PC-3 (cell line): ENCODE data around the gene MAGIX. TPM values are rescaled to one million over a fixed set of nuclear protein-coding genes. Genes with fewer than 3 reads are reported as not detected.

Source experiments
- ATAC-seq: fragments of 200-7000 bp; cut with Tn5 transposase; 2 replicates; pipeline ENCODE4 v1.9.1; 2020; ENCODE audit warnings: mild to moderate bottlenecking, moderate library complexity
- BruUV-seq: library from RNA; stranded (reverse); fragments of 400-500 nt; replicated peaks from 2 replicates; lab custom pipeline; 2021; lab: Mats Ljungman, UMichigan
- CTCF ChIA-PET: fragments of 300-600 bp; sonication (Branson Sonifier 250); formaldehyde crosslinking; loops from one replicate; lab custom pipeline; 2022; ENCODE audit warnings: antibody characterized with exemption; lab: Charles Lee
- POLR2A ChIA-PET: fragments of 300-600 bp; sonication (Branson Sonifier 250); formaldehyde crosslinking; loops from one replicate; lab custom pipeline; 2022; ENCODE audit warnings: antibody characterized with exemption; ENCODE audit not compliant: unreplicated experiment; lab: Charles Lee
- DNase-seq: peaks from one replicate; pipeline ENCODE4 v3.0.0-alpha.2; 2015
- H2AFZ ChIP-seq: fragments of 300-600 bp; sonication (generic); 2 replicates; pipeline ENCODE4 v1.6.0; 2016; ENCODE audit warnings: antibody characterized with exemption, low read length
- H3F3A ChIP-seq: fragments of 300-600 bp; sonication (generic); one replicate; pipeline ENCODE4 v1.6.0; 2017; ENCODE audit warnings: antibody characterized with exemption, low read length, control low read depth, mild to moderate bottlenecking; ENCODE audit not compliant: unreplicated experiment
- H3K27ac ChIP-seq: fragments of 300-600 bp; sonication (generic); 2 replicates; pipeline ENCODE4 v1.5.1; 2016; ENCODE audit warnings: mild to moderate bottlenecking, low read length
- H3K27me3 ChIP-seq: fragments of 300-600 bp; sonication (generic); 2 replicates; pipeline ENCODE4 v1.6.1; 2016; ENCODE audit warnings: low read length, mixed read lengths
- H3K36me3 ChIP-seq: fragments of 300-600 bp; sonication (generic); 2 replicates; pipeline ENCODE4 v1.6.1; 2016; ENCODE audit warnings: low read depth, mixed run types, low read length, mixed read lengths
- H3K4me1 ChIP-seq: fragments of 300-600 bp; sonication (generic); 2 replicates; pipeline ENCODE4 v1.5.1; 2016; ENCODE audit warnings: low read length; ENCODE audit not compliant: insufficient read depth
- H3K4me2 ChIP-seq: fragments of 300-600 bp; sonication (generic); 2 replicates; pipeline ENCODE4 v1.6.0; 2016; ENCODE audit warnings: low read length
- H3K4me3 ChIP-seq: fragments of 300-600 bp; sonication (generic); 2 replicates; pipeline ENCODE4 v1.5.1; 2016; ENCODE audit warnings: mild to moderate bottlenecking, low read length, mixed read lengths
- H3K79me2 ChIP-seq: fragments of 300-600 bp; sonication (generic); 2 replicates; pipeline ENCODE4 v1.6.1; 2017; ENCODE audit warnings: low read length, mixed read lengths
- H3K9ac ChIP-seq: fragments of 300-600 bp; sonication (generic); 2 replicates; pipeline ENCODE4 v1.6.0; 2016; ENCODE audit warnings: mild to moderate bottlenecking, low read length
- H3K9me2 ChIP-seq: fragments of 300-600 bp; sonication (generic); replicated peaks from 2 replicates; pipeline ENCODE4 v1.6.1; 2016; ENCODE audit warnings: mixed run types, low read length, mixed read lengths
- H3K9me3 ChIP-seq: fragments of 300-600 bp; sonication (generic); 2 replicates; pipeline ENCODE4 v1.6.1; 2016; ENCODE audit warnings: low read length, mixed read lengths
- H4K20me1 ChIP-seq: fragments of 300-600 bp; sonication (generic); 2 replicates; pipeline ENCODE4 v1.6.1; 2016; ENCODE audit warnings: low read length, mixed read lengths
- EZH2 ChIP-seq: fragments of 300-600 bp; sonication (generic); IDR thresholded peaks from one replicate; pipeline ENCODE4 v1.6.1; 2017; ENCODE audit warnings: antibody characterized with exemption, mild to moderate bottlenecking, low read length; ENCODE audit not compliant: unreplicated experiment
- EZH2phosphoT487 ChIP-seq: fragments of 300-600 bp; sonication (generic); IDR thresholded peaks from 2 replicates; pipeline ENCODE4 v1.6.1; 2018; ENCODE audit warnings: mild to moderate bottlenecking, antibody characterized with exemption, low read length, borderline replicate concordance
- intact Hi-C: fragments of 100-400 bp; cut with micrococcal nuclease; formaldehyde crosslinking; loops from 2 replicates; pipeline ENCODE4 v1.9.0; 2023
- total RNA-seq: library from RNA; depleted of rRNA; stranded (reverse); fragments of >200 nt; gene quantifications from 2 replicates; pipeline ENCODE4 v1.2.3, GENCODE V29; 2014
- TF ChIP-seq, protein P1 (sequence below): fragments of 300-600 bp; sonication (generic); conservative IDR thresholded peaks from 2 replicates; pipeline ENCODE4 v1.5.1; 2017; ENCODE audit warnings: antibody characterized with exemption, low read depth, mild to moderate bottlenecking, low read length

Gene MAGIX
- total RNA-seq, 1 experiment from 2014 or later = 12.5 TPM

DNA sequence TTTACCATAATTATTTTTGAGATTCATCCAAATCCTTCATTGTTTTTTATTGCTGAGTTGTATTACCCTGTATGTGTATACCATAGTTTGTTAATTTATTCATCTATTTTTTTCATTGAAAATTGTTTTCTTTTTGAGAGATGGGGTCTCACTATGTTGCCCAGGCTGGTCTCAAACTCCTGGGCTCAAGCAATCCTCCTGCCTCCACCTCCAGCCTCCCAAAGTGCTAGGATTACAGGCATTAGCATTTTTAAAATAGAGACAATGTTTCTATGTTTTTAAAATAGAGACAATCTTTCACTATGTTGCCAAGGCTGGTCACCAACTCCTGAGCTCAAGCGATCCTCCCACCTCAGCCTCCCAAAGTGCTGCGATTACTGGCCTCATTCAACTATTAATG, 1.6 kb upstream of the MAGIX start:
- Histone ChIP-seq H3K36me3 (no peaks in the 10 kb centered on the region), H3K9ac (no peak overlapping the region), H2AFZ (no peak overlapping the region), H3K4me2 (no peak overlapping the region), H3F3A (no peaks in the 10 kb centered on the region), H4K20me1 (no peaks in the 10 kb centered on the region), H3K79me2 (no peaks in the 10 kb centered on the region), H3K4me1 (peaks cover 12% of the 10 kb centered on the region), H3K27me3 (no peaks in the 10 kb centered on the region), H3K9me2 (no peaks in the 10 kb centered on the region), H3K9me3 (no peaks in the 10 kb centered on the region), H3K4me3 (no peak overlapping the region), H3K27ac (no peak overlapping the region)
- DNase-seq = no peak
- intact Hi-C loops = loop anchor here (5.0 kb wide), 2 partner anchors 39 to 119 kb away; partner anchors contain the start of genes GPKOW and TFE3
- TF ChIP-seq, protein P1, sequence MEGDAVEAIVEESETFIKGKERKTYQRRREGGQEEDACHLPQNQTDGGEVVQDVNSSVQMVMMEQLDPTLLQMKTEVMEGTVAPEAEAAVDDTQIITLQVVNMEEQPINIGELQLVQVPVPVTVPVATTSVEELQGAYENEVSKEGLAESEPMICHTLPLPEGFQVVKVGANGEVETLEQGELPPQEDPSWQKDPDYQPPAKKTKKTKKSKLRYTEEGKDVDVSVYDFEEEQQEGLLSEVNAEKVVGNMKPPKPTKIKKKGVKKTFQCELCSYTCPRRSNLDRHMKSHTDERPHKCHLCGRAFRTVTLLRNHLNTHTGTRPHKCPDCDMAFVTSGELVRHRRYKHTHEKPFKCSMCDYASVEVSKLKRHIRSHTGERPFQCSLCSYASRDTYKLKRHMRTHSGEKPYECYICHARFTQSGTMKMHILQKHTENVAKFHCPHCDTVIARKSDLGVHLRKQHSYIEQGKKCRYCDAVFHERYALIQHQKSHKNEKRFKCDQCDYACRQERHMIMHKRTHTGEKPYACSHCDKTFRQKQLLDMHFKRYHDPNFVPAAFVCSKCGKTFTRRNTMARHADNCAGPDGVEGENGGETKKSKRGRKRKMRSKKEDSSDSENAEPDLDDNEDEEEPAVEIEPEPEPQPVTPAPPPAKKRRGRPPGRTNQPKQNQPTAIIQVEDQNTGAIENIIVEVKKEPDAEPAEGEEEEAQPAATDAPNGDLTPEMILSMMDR = no peak
- TF ChIP-seq EZH2phosphoT487 = no peak
- no peak for TF ChIP-seq EZH2
- no peak for ATAC-seq
- ChIA-PET POLR2A (no interaction called here), CTCF (no interaction called here)
- no TSS peak for BruUV-seq

GRCh38 chrX:49161632-49162031, 926 bp upstream of the MAGIX start:
- H3K36me3 ChIP-seq = no peaks in the 10 kb centered on the region
- intact Hi-C loops = loop anchor here (5.0 kb wide), 2 partner anchors 39 to 119 kb away; partner anchors contain the start of genes GPKOW and TFE3
- DNase-seq (no peak), ATAC-seq (no peak)
- no peaks in the 10 kb centered on the region for H4K20me1 ChIP-seq
- no peak overlapping the region for H2AFZ ChIP-seq
- no peaks in the 10 kb centered on the region for H3K9me2 ChIP-seq
- ChIA-PET CTCF (interaction anchor here (0.5 kb wide), 1 partner anchor 29 kb away, joined by 3 read pairs; no protein-coding TSS in a partner anchor), POLR2A (no interaction called here)
- peaks cover 8% of the 10 kb centered on the region for H3K4me1 ChIP-seq
- no peak overlapping the region for H3K9ac ChIP-seq
- H3K79me2 ChIP-seq = no peaks in the 10 kb centered on the region
- BruUV-seq = no TSS peak
- no peak overlapping the region for H3K4me3 ChIP-seq
- H3F3A ChIP-seq = no peaks in the 10 kb centered on the region
- TF ChIP-seq, protein P1 = no peak
- no peak for TF ChIP-seq EZH2
- no peaks in the 10 kb centered on the region for H3K9me3 ChIP-seq
- H3K4me2 ChIP-seq = no peak overlapping the region
- no peak overlapping the region for H3K27ac ChIP-seq
- no peaks in the 10 kb centered on the region for H3K27me3 ChIP-seq

DNA sequence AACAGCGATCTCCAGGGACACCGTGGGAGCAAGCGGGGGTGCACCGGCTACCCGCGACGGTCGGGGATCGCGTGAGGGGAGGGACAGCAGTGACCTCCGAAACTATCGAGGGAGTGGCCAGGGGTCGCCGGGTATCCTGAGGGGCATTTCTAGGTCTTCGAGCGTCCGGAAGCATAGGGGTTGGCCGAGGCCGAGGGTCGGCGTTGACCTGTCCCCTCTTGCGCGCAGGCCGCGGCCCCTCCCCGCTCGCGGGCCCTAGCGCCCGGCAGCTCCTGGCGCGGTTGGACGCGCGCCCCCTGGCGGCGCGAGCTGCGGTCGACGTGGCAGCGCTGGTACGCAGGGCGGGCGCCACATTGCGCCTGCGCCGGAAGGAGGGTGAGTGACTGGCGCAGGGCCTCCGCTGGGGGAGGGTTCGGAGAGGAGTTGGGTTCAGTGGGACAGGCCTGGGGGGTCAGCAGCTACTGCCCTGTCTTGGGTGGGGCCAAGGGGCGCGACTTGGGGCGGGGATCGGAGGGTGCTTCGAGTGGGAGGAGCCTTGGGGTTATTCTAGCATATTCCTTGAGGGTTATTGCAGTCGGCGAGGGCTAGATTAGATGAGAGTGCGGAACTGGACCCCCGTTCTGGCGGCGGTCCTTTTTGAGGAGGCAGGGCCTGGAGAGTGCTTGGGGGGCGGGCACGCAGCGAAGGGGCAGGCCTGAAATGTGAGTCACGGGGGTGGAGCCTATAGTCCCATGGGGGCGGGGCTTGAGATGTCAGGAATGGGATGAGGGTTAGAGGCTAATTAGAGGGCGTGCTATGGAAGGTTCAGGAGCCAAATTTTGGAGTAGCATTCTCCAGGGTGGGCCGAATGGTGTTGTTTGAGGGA, 1.2 kb downstream of the MAGIX start:
- peak overlapping the region; percentile 79 for H3K27ac ChIP-seq
- H3F3A ChIP-seq = no peaks in the 10 kb centered on the region
- H3K4me2 ChIP-seq = peak overlapping the region; percentile 93
- peak overlapping the region; percentile 69 for H3K4me3 ChIP-seq
- H3K9me2 ChIP-seq = no peaks in the 10 kb centered on the region
- BruUV-seq = no TSS peak
- ChIA-PET POLR2A (no interaction called here), CTCF (interaction anchor here (1.2 kb wide), 1 partner anchor 20 kb away, joined by 3 read pairs; no protein-coding TSS in a partner anchor)
- no peaks in the 10 kb centered on the region for H3K79me2 ChIP-seq
- no peaks in the 10 kb centered on the region for H3K27me3 ChIP-seq
- H2AFZ ChIP-seq = peak overlapping the region; percentile 88
- no peaks in the 10 kb centered on the region for H4K20me1 ChIP-seq
- peaks cover 22% of the 10 kb centered on the region for H3K4me1 ChIP-seq
- ATAC-seq (peak; percentile 65), DNase-seq (peak; percentile 88)
- TF ChIP-seq, protein P1 = peak; percentile 66
- no peak for TF ChIP-seq EZH2phosphoT487
- H3K9ac ChIP-seq = peak overlapping the region; percentile 83
- H3K36me3 ChIP-seq = no peaks in the 10 kb centered on the region
- intact Hi-C loops = loop anchor here (2.0 to 5.0 kb wide), 3 partner anchors 41 to 121 kb away; partner anchors contain the start of genes GPKOW and TFE3
- no peaks in the 10 kb centered on the region for H3K9me3 ChIP-seq
